Measurements from ENCODE around the gene C8A. TPM values are rescaled to one million over a fixed set of nuclear protein-coding genes. Genes with fewer than 3 reads are reported as not detected.

Gene C8A
- total and polyA plus RNA-seq, 2 donors (not counting 1 experiment from before 2014, with no cell fraction given): not detected

GRCh38 chr1:56967355-56967754 lies 112.8 kb downstream of the C8A start:
- H4K20me1 ChIP-seq (ENCODE audit: control insufficient read depth, extremely low read depth, insufficient read depth, low read length): no peaks in the 10 kb centered on the region
- no peaks in the 10 kb centered on the region for H3K79me2 ChIP-seq (ENCODE audit: control insufficient read depth, insufficient read depth, low read length)

More at GRCh38 chr1:56967355-56967754, 112.8 kb downstream of the C8A start:
- DNase-seq (ENCODE audit: low read depth in 2 of 2): no peak
- H3K9ac ChIP-seq (ENCODE audit: insufficient read depth, low read length): no peak overlapping the region
- no peak overlapping the region for H3K27ac ChIP-seq (ENCODE audit: insufficient read depth, low read length)
- no peaks in the 10 kb centered on the region for H3K9me3 ChIP-seq (ENCODE audit: control insufficient read depth, insufficient read depth, low read depth, low read length)
- no peak overlapping the region for H3K4me3 ChIP-seq (replicated peaks in 1 of 4; ENCODE audit: control extremely low read depth in 1 of 4, insufficient read depth in 1 of 4, low read depth in 3 of 4, low read length in 4 of 4)
- no peak overlapping the region for H3K4me2 ChIP-seq (ENCODE audit: extremely low read depth, insufficient read depth, low read length)
- no peaks in the 10 kb centered on the region for H3K27me3 ChIP-seq (ENCODE audit: control insufficient read depth, insufficient read depth, low read length)
- H3K36me3 ChIP-seq (ENCODE audit: control insufficient read depth, insufficient read depth, low read length): no peaks in the 10 kb centered on the region
- no peak overlapping the region for H2AFZ ChIP-seq (ENCODE audit: low read length)
- no peaks in the 10 kb centered on the region for H3K4me1 ChIP-seq (ENCODE audit: control insufficient read depth, extremely low read depth, insufficient read depth, low read length)
- TF ChIP-seq EZH2 (IDR thresholded peaks at IDR 0.05; ENCODE audit: low read length, missing control alignments) (no peak), CTCF (conservative IDR thresholded peaks at IDR 0.05 in 1 of 2, IDR thresholded peaks at IDR 0.05 in 1 of 2; ENCODE audit: low read depth in 1 of 2, low read length in 2 of 2) (no peak)

Other genes starting within 250 kb of the C8A start
- 4.9 and 7.1 TPM in 2 replicates for gene PRKAA2, start 209.5 kb upstream of the C8A start, total RNA-seq
- gene PRKAA2, start 209.5 kb upstream of the C8A start, polyA plus RNA-seq: 2.9 and 3.1 TPM in 2 replicates
- not detected in 2 replicates for gene FYB2, start 35.4 kb upstream of the C8A start, total RNA-seq
- gene FYB2, start 35.4 kb upstream of the C8A start, polyA plus RNA-seq: not detected in 2 replicates
- gene C8B, start 111.2 kb downstream of the C8A start, total RNA-seq: not detected in 2 replicates
- gene C8B, start 111.2 kb downstream of the C8A start, polyA plus RNA-seq: not detected in 2 replicates

Measured in fibroblast of lung (primary cell).